ENCODE results near the gene SRC. TPM values are rescaled to one million over a fixed set of nuclear protein-coding genes. Genes with fewer than 3 reads are reported as not detected.
A peak's percentile ranks its signal among the peaks of the same experiment; 100 is the strongest.

The SRC gene
- total and polyA plus RNA-seq, 4 donors = 15.6 to 59.6 (median 37.8) TPM

DNA sequence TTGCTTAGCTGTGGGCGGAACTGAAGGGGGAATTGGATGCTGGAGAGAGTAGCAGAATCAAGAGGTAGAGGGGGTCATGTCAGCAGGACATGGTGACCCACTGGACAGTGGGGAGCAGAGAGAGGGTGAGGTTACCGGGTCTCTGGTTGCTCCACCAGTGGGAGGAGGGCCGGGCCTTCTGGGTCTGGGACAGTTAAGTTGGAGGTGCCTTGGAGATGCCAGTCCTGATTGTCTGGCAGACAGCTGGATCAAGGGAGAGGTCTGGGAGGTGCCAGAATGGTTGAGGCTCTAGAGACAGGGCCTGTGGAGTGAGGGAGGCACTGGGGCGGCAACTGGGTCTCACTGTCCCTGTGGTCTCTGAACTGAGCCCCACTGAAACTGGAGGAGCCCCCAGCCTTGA, 31.8 kb upstream of the SRC start:
- Histone ChIP-seq H3K4me3 (ENCODE audit: low read depth, low read length) (no peak overlapping the region), H3K36me3 (ENCODE audit: control insufficient read depth, insufficient read depth, low read length) (peaks cover 75% of the 10 kb centered on the region), H3K4me1 (ENCODE audit: control insufficient read depth, insufficient read depth, low read length) (peaks cover 39% of the 10 kb centered on the region), H3K9me3 (ENCODE audit: control insufficient read depth, insufficient read depth, low read length) (no peaks in the 10 kb centered on the region), H3K27ac (ENCODE audit: low read depth, low read length) (peak overlapping the region; percentile 75), H3K27me3 (ENCODE audit: control insufficient read depth, insufficient read depth, low read length) (no peaks in the 10 kb centered on the region)
- whole genome bisulfite sequencing (ENCODE audit: insufficient coverage) = 98% methylated on average over 4 of the region's 4 CpGs
- no peak for DNase-seq (ENCODE audit: low read depth in 4 of 6, low spot score in 6 of 6)

DNA sequence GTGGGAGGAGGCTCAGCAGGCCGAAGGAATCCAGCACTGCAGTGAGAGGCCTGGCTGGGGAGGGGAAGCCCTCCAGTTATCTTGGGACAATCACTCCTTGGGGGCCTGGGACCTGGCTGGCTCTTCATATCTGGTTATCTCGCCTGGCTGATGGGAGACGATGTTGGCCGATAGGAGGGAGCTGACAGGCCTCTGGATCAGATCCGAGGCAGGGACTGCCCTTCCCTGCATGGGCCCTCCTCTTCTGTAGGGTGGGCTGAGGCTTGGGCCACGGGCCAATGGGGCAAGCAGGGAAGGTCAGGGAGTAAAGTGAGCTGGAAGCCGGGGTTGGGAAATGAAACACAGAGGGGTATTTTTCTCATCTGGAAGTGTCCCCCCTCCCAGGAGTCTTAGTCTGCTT, 31.3 kb upstream of the SRC start:
- Histone ChIP-seq H3K4me1 (ENCODE audit: control insufficient read depth, insufficient read depth, low read length) (peaks cover 39% of the 10 kb centered on the region), H3K36me3 (ENCODE audit: control insufficient read depth, insufficient read depth, low read length) (peaks cover 70% of the 10 kb centered on the region), H3K4me3 (ENCODE audit: low read depth, low read length) (no peak overlapping the region), H3K27me3 (ENCODE audit: control insufficient read depth, insufficient read depth, low read length) (no peaks in the 10 kb centered on the region), H3K27ac (ENCODE audit: low read depth, low read length) (peak overlapping the region; percentile 75), H3K9me3 (ENCODE audit: control insufficient read depth, insufficient read depth, low read length) (no peaks in the 10 kb centered on the region)
- DNase-seq (ENCODE audit: low read depth in 4 of 6, low spot score in 6 of 6) = no peak
- 70% methylated on average over 5 of the region's 7 CpGs for WGBS (ENCODE audit: insufficient coverage)

DNA sequence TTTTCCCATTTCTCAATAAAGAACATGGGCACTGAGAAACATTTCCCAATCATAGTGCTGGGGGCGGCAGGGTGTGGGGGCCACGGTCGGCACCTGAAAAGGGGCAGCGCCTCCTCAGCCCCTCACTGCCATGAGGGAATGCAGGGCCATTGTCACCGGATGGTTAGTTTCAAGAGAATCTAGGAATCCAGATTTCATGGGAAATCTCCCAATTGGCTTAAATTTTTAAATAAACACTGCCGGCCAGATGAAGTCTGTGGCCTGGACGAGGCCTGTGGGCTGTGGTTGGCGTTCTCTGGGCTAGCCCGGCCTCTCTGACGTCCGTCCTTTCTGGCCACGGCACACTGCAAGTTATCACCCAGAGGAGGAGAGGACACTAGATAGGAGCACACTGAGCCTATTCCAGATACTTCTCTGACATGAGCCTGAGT, 30.9 kb upstream of the SRC start:
- Histone ChIP-seq H3K36me3 (ENCODE audit: control insufficient read depth, insufficient read depth, low read length) (peaks cover 66% of the 10 kb centered on the region), H3K4me3 (ENCODE audit: low read depth, low read length) (no peak overlapping the region), H3K9me3 (ENCODE audit: control insufficient read depth, insufficient read depth, low read length) (no peaks in the 10 kb centered on the region), H3K27ac (ENCODE audit: low read depth, low read length) (peak overlapping the region; percentile 75), H3K27me3 (ENCODE audit: control insufficient read depth, insufficient read depth, low read length) (no peaks in the 10 kb centered on the region), H3K4me1 (ENCODE audit: control insufficient read depth, insufficient read depth, low read length) (peaks cover 34% of the 10 kb centered on the region)
- DNase-seq (ENCODE audit: low read depth in 4 of 6, low spot score in 6 of 6) = no peak
- 85% methylated on average over 12 of the region's 12 CpGs for WGBS (ENCODE audit: insufficient coverage)

DNA sequence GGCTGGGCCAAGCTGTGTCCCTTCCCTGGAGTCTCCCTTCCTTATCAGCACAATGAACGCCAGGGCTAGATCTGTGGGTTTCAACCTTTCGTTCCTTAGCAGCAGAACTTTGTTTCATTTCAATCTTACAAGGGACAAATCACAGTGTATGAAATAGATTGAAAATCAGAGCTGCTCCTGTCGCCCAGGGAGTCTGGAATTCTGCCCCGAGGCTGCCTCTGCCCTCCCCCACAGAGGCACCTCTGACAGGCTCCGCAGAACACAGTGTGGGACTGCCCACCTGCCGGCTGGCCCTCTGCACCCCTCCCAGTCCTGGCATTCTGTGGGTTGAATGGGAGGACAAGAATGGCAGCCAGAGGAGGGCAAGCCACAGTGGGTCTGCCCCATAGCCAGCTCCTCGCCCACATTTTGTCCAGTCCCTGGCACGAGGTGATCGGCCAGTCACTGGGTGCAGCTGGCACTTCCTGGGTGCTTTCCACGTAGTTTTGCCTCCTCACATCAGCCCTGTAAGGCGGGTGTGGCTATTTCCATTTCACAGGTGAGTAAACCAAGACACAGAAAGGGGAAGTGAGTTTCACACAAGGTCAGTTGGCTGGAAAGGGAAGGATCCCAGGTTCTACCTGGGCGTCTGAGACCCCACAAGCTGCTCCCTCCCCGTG, 30.4 kb upstream of the SRC start:
- peak overlapping the region; percentile 75 for H3K27ac ChIP-seq (ENCODE audit: low read depth, low read length)
- H3K4me1 ChIP-seq (ENCODE audit: control insufficient read depth, insufficient read depth, low read length) = peaks cover 31% of the 10 kb centered on the region
- no peaks in the 10 kb centered on the region for H3K9me3 ChIP-seq (ENCODE audit: control insufficient read depth, insufficient read depth, low read length)
- H3K36me3 ChIP-seq (ENCODE audit: control insufficient read depth, insufficient read depth, low read length) = peaks cover 61% of the 10 kb centered on the region
- DNase-seq (ENCODE audit: low read depth in 4 of 6, low spot score in 6 of 6) = no peak
- 76% methylated on average over 8 of the region's 13 CpGs for WGBS (ENCODE audit: insufficient coverage)
- no peaks in the 10 kb centered on the region for H3K27me3 ChIP-seq (ENCODE audit: control insufficient read depth, insufficient read depth, low read length)
- no peak overlapping the region for H3K4me3 ChIP-seq (ENCODE audit: low read depth, low read length)

DNA sequence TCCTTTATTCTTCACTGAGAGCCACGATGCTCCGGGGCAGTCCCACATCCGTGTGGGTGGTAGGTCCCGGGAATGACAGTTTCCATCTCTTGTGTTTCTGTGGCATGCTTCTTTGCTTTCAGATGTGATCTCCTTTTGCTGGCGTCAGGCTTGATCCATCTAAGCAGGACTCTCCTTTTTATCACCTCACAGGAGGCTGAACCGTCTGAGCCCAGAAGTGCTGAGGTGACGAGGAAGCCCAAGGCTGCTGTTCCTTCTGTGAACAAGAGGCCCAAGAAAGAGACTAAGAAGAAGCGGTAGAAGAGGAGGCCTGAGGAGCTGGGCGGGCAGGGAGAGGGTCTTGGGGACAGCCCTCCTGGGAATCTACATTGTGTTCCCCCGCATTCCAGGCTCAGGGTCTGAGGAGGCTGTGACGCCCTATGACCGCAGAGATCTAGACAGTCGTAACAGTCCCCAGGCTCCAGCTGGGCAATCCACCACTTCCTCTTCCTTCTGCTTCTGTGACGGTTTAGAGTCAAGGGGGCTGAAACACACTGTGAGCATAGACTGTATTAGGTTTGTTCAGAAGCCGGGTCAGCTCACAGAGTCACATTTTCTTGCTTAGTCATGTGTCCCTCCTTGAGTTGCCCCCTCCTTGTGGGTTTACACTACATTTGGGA, 29.7 kb upstream of the SRC start:
- 73% methylated on average over 12 of the region's 15 CpGs for WGBS (ENCODE audit: insufficient coverage)
- Histone ChIP-seq H3K4me1 (ENCODE audit: control insufficient read depth, insufficient read depth, low read length) (peaks cover 24% of the 10 kb centered on the region), H3K27me3 (ENCODE audit: control insufficient read depth, insufficient read depth, low read length) (no peaks in the 10 kb centered on the region), H3K4me3 (ENCODE audit: low read depth, low read length) (no peak overlapping the region), H3K27ac (ENCODE audit: low read depth, low read length) (no peak overlapping the region), H3K36me3 (ENCODE audit: control insufficient read depth, insufficient read depth, low read length) (peaks cover 55% of the 10 kb centered on the region), H3K9me3 (ENCODE audit: control insufficient read depth, insufficient read depth, low read length) (no peaks in the 10 kb centered on the region)
- DNase-seq (ENCODE audit: low read depth in 4 of 6, low spot score in 6 of 6) = no peak

DNA sequence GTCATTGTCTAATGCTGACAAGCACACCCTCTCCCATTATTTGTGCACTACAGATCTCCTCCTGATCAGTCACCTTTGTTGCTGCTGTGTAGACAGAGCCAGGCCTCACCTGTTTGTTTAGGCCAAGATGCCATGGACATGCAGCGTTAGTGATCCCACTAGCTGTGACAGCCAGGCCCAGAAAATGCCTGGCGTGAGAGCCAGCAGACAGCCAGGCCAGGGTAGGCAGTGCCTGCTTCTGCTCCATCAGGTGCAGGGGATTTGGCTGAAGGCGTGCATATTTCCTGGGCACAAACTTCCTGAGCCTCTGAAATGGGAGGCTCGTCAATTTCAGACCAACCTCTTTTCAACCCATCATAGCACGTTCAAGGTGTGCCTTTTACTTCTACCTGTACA, 29.2 kb upstream of the SRC start:
- H3K9me3 ChIP-seq (ENCODE audit: control insufficient read depth, insufficient read depth, low read length) = no peaks in the 10 kb centered on the region
- DNase-seq (ENCODE audit: low read depth in 4 of 6, low spot score in 6 of 6) = no peak
- peaks cover 49% of the 10 kb centered on the region for H3K36me3 ChIP-seq (ENCODE audit: control insufficient read depth, insufficient read depth, low read length)
- WGBS (ENCODE audit: insufficient coverage) = 97% methylated on average over 3 of the region's 5 CpGs
- no peaks in the 10 kb centered on the region for H3K27me3 ChIP-seq (ENCODE audit: control insufficient read depth, insufficient read depth, low read length)
- H3K27ac ChIP-seq (ENCODE audit: low read depth, low read length) = no peak overlapping the region
- peaks cover 24% of the 10 kb centered on the region for H3K4me1 ChIP-seq (ENCODE audit: control insufficient read depth, insufficient read depth, low read length)
- no peak overlapping the region for H3K4me3 ChIP-seq (ENCODE audit: low read depth, low read length)

DNA sequence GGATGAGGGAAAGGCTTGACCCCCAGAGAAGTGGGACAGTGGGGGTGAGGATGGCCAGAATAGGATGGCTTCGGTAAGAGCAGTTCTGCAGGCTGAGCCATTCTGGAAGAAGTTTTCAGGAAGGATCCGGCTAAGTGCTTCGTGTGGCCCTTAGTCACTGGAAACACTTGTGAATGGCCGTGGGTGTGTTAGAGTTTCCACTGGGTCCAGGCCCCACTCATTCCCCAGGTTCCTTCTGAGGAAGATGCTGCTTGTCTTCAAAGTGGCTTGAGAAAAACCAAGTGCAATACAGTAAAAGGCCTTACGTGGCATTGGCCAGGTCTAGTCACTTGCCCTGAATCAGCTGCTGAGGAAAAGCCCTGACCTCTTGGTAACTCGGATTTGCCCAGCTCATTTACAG, 28.6 kb upstream of the SRC start:
- Histone ChIP-seq H3K27ac (ENCODE audit: low read depth, low read length) (no peak overlapping the region), H3K4me1 (ENCODE audit: control insufficient read depth, insufficient read depth, low read length) (peaks cover 24% of the 10 kb centered on the region), H3K4me3 (ENCODE audit: low read depth, low read length) (no peak overlapping the region), H3K27me3 (ENCODE audit: control insufficient read depth, insufficient read depth, low read length) (no peaks in the 10 kb centered on the region), H3K9me3 (ENCODE audit: control insufficient read depth, insufficient read depth, low read length) (no peaks in the 10 kb centered on the region), H3K36me3 (ENCODE audit: control insufficient read depth, insufficient read depth, low read length) (peaks cover 45% of the 10 kb centered on the region)
- 92% methylated on average over 6 of the region's 6 CpGs for WGBS (ENCODE audit: insufficient coverage)
- DNase-seq (ENCODE audit: low read depth in 4 of 6, low spot score in 6 of 6) = no peak

DNA sequence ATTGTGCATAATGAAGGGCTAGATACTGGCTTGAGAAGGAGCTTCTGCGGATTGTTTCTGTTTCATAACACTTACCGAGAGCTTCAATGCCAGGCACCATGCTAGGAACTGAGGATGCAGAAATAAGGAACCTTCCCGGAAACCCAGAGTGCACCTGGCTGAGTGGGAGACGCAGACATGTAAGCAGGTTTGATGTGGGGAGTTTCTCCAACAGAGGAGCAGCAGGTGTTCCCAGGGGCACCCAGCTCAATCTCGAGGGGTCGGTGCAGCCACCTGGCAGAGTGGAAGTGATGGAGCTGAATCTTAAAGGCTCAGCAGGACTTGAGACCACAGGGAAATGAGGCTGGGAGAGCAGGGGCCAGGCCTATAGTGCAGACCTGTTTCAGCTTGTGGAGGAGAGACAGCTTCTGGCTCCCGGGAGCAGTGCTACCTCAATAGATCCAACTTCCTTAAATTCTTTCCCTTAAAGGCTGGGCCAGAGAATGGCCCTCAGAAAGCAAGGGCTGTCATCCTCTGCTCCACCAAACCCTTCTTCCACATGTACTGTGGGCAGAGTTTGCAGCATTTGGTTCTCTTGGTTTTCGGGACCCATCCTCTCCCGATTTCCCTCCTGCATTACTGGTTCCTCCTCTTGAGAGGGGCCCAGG, 27.8 kb upstream of the SRC start:
- 82% methylated on average over 9 of the region's 9 CpGs for WGBS (ENCODE audit: insufficient coverage)

DNA sequence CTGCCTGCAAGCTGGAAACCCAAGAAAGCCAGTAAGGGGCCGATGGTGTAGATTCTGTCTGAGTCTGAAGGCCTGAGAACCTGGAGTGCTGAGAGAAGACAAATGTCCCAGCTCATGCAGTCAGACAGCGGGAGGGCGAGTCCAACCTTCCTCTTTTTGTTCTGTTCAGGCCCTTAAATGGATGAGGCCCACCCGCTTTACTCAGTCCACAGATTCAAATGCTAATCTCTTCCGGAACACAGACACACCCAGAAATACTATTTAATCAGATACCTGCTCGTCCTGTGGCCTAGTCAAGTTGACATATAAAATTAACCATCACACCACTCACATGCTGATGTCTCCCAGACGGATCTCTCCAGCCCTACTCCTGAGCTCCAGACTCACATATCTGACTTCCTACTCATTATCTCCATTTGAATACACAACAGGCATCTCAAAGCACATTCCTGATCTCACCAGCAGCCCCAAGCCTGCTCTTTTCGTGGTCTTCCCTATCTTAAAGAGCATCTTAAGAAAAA, 26.7 kb upstream of the SRC start:
- Histone ChIP-seq H3K27ac (ENCODE audit: low read depth, low read length) (no peak overlapping the region), H3K4me1 (ENCODE audit: control insufficient read depth, insufficient read depth, low read length) (peaks cover 21% of the 10 kb centered on the region), H3K4me3 (ENCODE audit: low read depth, low read length) (no peak overlapping the region), H3K27me3 (ENCODE audit: control insufficient read depth, insufficient read depth, low read length) (no peaks in the 10 kb centered on the region), H3K9me3 (ENCODE audit: control insufficient read depth, insufficient read depth, low read length) (no peaks in the 10 kb centered on the region), H3K36me3 (ENCODE audit: control insufficient read depth, insufficient read depth, low read length) (peaks cover 32% of the 10 kb centered on the region)
- peak in 1 of 6 donors; percentile 5 for DNase-seq (ENCODE audit: low read depth in 4 of 6, low spot score in 6 of 6)
- WGBS (ENCODE audit: insufficient coverage) = 39% methylated on average over 7 of the region's 8 CpGs

More for the DNA sequence above, 27.8 kb upstream of the SRC start:
- peaks cover 43% of the 10 kb centered on the region for H3K36me3 ChIP-seq (ENCODE audit: control insufficient read depth, insufficient read depth, low read length)
- H3K9me3 ChIP-seq (ENCODE audit: control insufficient read depth, insufficient read depth, low read length) = no peaks in the 10 kb centered on the region
- no peaks in the 10 kb centered on the region for H3K27me3 ChIP-seq (ENCODE audit: control insufficient read depth, insufficient read depth, low read length)
- H3K4me3 ChIP-seq (ENCODE audit: low read depth, low read length) = no peak overlapping the region
- no peak for DNase-seq (ENCODE audit: low read depth in 4 of 6, low spot score in 6 of 6)
- H3K27ac ChIP-seq (ENCODE audit: low read depth, low read length) = no peak overlapping the region
- H3K4me1 ChIP-seq (ENCODE audit: control insufficient read depth, insufficient read depth, low read length) = peaks cover 24% of the 10 kb centered on the region

All from spinal cord (tissue), 10 donors.